Subcutaneous abdominal adipose tissue (tissue), 5 donors: ENCODE measurements around the gene ACOT8.
"Not testable (repeated sequence)": the region's sequence is repeated elsewhere in the genome, so short reads cannot be mapped to it uniquely, and the experiment has no call there.

Experiments
- H3K27ac ChIP-seq: one replicate; pipeline ENCODE4 v1.7.0; 2013; ENCODE audit warnings: low read depth, mild to moderate bottlenecking, inconsistent platforms, low read length, moderate library complexity
- H3K27me3 ChIP-seq, 5 donors: one replicate each; pipeline ENCODE4 v1.7.0; 2013; ENCODE audit warnings: low read length in 5 of 5, inconsistent platforms in 1 of 5; ENCODE audit not compliant: control insufficient read depth in 5 of 5, insufficient read depth in 4 of 5
- H3K36me3 ChIP-seq, 5 donors: one replicate each; pipeline ENCODE4 v1.7.0; 2013; ENCODE audit warnings: low read length in 5 of 5; ENCODE audit not compliant: control insufficient read depth in 5 of 5, insufficient read depth in 5 of 5
- H3K4me1 ChIP-seq, 5 donors: one replicate each; pipeline ENCODE4 v1.7.0; 2013; ENCODE audit warnings: low read length in 5 of 5, mild to moderate bottlenecking in 3 of 5, moderate library complexity in 1 of 5; ENCODE audit not compliant: control insufficient read depth in 5 of 5, insufficient read depth in 5 of 5
- H3K4me3 ChIP-seq, 5 donors: one replicate each; pipeline ENCODE4 v1.7.0; 2013; ENCODE audit warnings: low read length in 5 of 5, low read depth in 1 of 5
- H3K9ac ChIP-seq, 5 donors: one replicate each; pipeline ENCODE4 v1.7.0; 2013; ENCODE audit warnings: low read length in 5 of 5, mild to moderate bottlenecking in 4 of 5, moderate library complexity in 3 of 5
- H3K9me3 ChIP-seq, 5 donors: one replicate each; pipeline ENCODE4 v1.7.0; 2013; ENCODE audit warnings: low read length in 5 of 5; ENCODE audit not compliant: control insufficient read depth in 5 of 5
- donor health status: healthy.
- donor health status: healthy.
- donor health status: healthy.
- donor health status: healthy.
- donor health status: healthy.

The ACOT8 gene

DNA sequence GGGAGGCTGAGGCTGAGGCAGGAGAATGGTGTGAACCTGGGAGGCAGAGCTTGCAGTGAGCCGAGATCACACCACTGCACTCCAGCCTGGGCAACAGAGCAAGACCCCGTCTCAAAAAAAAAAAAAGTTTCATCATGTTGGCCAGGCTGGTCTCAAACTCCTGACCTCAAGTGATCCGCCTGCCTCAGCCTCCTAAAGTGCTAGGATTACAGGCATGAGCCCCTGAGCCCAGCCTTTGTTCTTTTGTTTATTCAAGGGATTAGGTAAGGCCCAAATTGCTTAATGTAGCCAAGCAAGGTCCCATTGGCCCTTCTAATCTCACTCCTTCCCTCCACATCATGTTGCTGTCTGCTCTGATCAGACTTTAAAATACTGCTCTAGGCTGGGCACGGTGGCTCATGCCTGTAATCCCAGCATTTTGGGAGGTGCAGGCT, 27.5 kb downstream of the ACOT8 start:
- H3K4me3 ChIP-seq, H3K27ac ChIP-seq, H3K27me3 ChIP-seq, H3K9ac ChIP-seq, H3K9me3 ChIP-seq, H3K36me3 ChIP-seq: not testable (repeated sequence)
- H3K4me1 ChIP-seq = peaks cover 7 to 58% (median 48%) of the 10 kb centered on the region in 5 donors

DNA sequence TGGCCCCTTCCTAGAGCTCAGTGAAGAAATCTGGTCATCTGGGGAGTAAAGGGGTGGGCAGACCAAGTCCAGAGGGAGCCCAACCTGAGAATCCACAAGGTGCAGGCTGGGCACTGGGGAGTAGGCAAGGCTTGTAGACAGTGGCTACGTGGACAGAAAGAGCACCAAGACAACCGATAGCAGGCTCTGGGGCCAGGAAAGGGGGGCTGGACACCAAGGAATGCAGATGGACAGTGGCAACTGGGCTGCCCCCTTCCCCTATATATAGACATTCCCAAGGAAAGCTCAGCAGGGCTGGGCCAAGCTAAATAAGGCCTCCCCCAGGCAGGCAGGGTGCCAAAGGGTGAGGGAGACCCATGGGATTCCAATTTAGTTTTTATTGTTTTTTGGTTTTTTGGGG, 28.6 kb downstream of the ACOT8 start:
- Histone ChIP-seq H3K4me3 (peak overlapping the region in 1 of 5 donors; percentile 40), H3K9ac (peak overlapping the region in 3 of 5 donors; percentile 2 to 30 (median 28)), H3K27ac (peak overlapping the region; percentile 97), H3K4me1 (peaks cover 7 to 56% (median 46%) of the 10 kb centered on the region in 5 donors), H3K36me3 (no peaks in the 10 kb centered on the region), H3K27me3 (peaks cover 0 to 8% (median 6%) of the 10 kb centered on the region in 5 donors), H3K9me3 (no peaks in the 10 kb centered on the region)

GRCh38 chr20:45827712-45828111, 29.5 kb downstream of the ACOT8 start:
- Histone ChIP-seq H3K36me3 (no peaks in the 10 kb centered on the region), H3K27ac (peak overlapping the region; percentile 97), H3K4me3 (no peak overlapping the region), H3K9ac (peak overlapping the region in 1 of 5 donors; percentile 2), H3K4me1 (peaks cover 4 to 53% (median 47%) of the 10 kb centered on the region in 5 donors), H3K9me3 (no peaks in the 10 kb centered on the region), H3K27me3 (peaks cover 7 to 17% (median 12%) of the 10 kb centered on the region in 5 donors)

DNA sequence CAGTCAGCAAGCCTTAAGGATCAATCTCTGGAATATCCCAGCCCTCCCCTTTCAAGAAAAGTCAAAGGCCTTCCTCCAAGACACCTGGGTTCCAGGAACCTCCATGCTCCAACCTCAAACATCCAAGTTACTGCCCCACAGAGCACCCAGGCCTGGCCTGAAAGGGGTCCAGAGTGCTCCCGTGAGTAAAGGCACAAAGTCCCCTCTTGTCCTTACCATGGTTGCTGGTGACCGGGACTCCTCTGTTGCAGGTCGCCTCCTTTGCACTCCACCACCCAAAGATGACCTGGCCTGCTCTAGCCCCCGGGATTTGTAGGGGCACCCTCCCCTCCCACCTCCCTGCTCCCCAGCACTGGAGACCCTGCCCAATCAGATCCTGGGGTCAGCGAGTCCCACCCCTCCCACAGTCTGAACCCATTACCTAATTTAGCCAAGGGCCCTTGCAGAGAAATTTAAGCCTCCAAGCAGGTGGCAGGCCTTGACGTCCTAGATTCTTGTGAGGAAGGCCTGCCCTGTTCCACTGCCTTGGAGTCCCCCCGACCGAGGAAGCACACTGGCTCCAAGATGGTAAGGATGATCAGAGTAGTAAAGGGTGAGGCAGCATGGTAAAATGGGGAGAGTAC, 30.1 kb downstream of the ACOT8 start, which contains the start of gene TNNC2:
Gene TNNC2, minus strand, starts transcription at position 283 of the 623 bp plus-strand sequence. Its CDS starts 64 bp downstream, at position 219.
- no peaks in the 10 kb centered on the region for H3K36me3 ChIP-seq
- no peaks in the 10 kb centered on the region for H3K9me3 ChIP-seq
- H3K4me3 ChIP-seq = no peak within 1 kb of the TSS
- peak within 1 kb of the TSS; percentile 97 for H3K27ac ChIP-seq
- peaks cover 12 to 23% (median 15%) of the 10 kb centered on the region in 5 donors for H3K27me3 ChIP-seq
- peaks cover 4 to 50% (median 44%) of the 10 kb centered on the region in 5 donors for H3K4me1 ChIP-seq
- H3K9ac ChIP-seq = peak within 1 kb of the TSS in 4 of 5 donors; percentile 2 to 59 (median 26)

- H3K9ac ChIP-seq = peak overlapping the region in 2 of 5 donors; percentile 4 to 49
These were observed 30.7 kb downstream of the ACOT8 start for GRCh38 chr20:45826381-45827019.

DNA sequence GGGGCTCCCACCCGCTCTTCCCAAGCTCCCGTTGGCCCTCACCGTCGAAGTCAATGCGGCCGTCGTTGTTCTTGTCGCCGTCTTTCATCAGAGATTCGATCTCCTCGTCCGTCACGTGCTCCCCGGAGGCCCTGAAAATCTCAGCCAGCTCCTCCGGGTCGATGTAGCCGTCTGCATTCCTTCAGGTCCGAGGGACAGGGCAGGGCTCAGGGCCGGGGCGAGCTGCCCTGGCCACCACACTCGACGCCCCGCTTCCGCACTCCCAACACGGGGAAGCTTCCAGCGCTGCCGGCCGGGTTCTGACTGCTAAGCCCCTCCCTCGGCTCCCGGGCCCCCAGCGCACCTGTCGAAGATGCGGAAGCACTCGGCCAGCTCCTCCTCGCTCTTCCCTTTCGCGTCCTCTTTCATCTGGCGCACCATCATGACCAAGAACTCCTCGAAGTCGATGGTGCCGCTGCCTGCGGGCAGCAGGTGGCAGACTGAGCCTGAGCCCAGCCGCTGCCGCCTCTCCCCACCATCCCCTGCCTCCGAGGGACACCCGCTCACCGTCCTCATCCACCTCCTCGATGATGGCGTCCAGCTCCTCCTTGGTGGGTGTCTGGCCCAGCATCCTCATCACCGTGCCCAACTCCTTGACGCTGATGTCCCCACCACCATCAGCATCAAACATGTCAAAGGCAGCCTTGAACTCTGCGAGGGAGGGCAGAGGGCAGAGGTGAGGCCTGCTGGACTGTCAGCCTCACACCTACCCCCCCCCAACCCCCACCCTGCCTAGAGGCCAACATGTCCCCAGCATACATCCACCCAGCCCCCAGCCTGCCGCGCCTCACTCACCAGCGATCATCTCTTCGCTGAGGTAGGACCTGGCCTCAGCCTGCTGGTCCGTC, 33.0 kb downstream of the ACOT8 start:
- H3K9me3 ChIP-seq = no peaks in the 10 kb centered on the region
- peak overlapping the region in 2 of 5 donors; percentile 18 to 38 for H3K4me3 ChIP-seq
- H3K4me1 ChIP-seq = peaks cover 4 to 50% (median 40%) of the 10 kb centered on the region in 5 donors
- no peak overlapping the region for H3K9ac ChIP-seq
- H3K27me3 ChIP-seq = peaks cover 14 to 27% (median 16%) of the 10 kb centered on the region in 5 donors
- no peaks in the 10 kb centered on the region for H3K36me3 ChIP-seq
- no peak overlapping the region for H3K27ac ChIP-seq

More at GRCh38 chr20:45826381-45827019, 30.7 kb downstream of the ACOT8 start:
- Histone ChIP-seq H3K27ac (peak overlapping the region; percentile 97), H3K9me3 (no peaks in the 10 kb centered on the region), H3K27me3 (peaks cover 14 to 27% (median 16%) of the 10 kb centered on the region in 5 donors), H3K36me3 (no peaks in the 10 kb centered on the region), H3K4me1 (peaks cover 4 to 50% (median 40%) of the 10 kb centered on the region in 5 donors), H3K4me3 (no peak overlapping the region)

GRCh38 chr20:45822857-45823256, 34.3 kb downstream of the ACOT8 start:
- no peaks in the 10 kb centered on the region for H3K36me3 ChIP-seq
- H3K9me3 ChIP-seq = no peaks in the 10 kb centered on the region
- H3K4me1 ChIP-seq = peaks cover 2 to 38% (median 33%) of the 10 kb centered on the region in 5 donors
- H3K27ac ChIP-seq = no peak overlapping the region
- H3K27me3 ChIP-seq = peaks cover 14 to 27% (median 16%) of the 10 kb centered on the region in 5 donors
- H3K4me3 ChIP-seq = no peak overlapping the region
- no peak overlapping the region for H3K9ac ChIP-seq

- Histone ChIP-seq H3K4me3 (no peak overlapping the region), H3K27ac (no peak overlapping the region), H3K9ac (no peak overlapping the region), H3K27me3 (peaks cover 14 to 27% (median 16%) of the 10 kb centered on the region in 5 donors), H3K36me3 (no peaks in the 10 kb centered on the region), H3K9me3 (no peaks in the 10 kb centered on the region), H3K4me1 (peaks cover 2 to 33% (median 29%) of the 10 kb centered on the region in 5 donors)
These were observed 35.2 kb downstream of the ACOT8 start for GRCh38 chr20:45821947-45822346.

- Histone ChIP-seq H3K4me3 (no peak overlapping the region), H3K36me3 (no peaks in the 10 kb centered on the region), H3K4me1 (peaks cover 0 to 21% (median 15%) of the 10 kb centered on the region in 5 donors), H3K9ac (no peak overlapping the region), H3K27ac (no peak overlapping the region), H3K27me3 (peaks cover 14 to 27% (median 16%) of the 10 kb centered on the region in 5 donors), H3K9me3 (no peaks in the 10 kb centered on the region)
These were observed 37.7 kb downstream of the ACOT8 start for GRCh38 chr20:45819466-45819865.
